Measurements from ENCODE around the gene SAMD4B. TPM values are rescaled to one million over a fixed set of nuclear protein-coding genes. Genes with fewer than 3 reads are reported as not detected.

SAMD4B gene
- total and polyA plus RNA-seq, 2 donors (not counting 1 experiment from before 2014, with no cell fraction given) = 33.0 to 39.1 TPM

GRCh38 chr19:39401070-39401548 lies 58.9 kb downstream of the SAMD4B start:
- peaks cover 37% of the 10 kb centered on the region for H3K4me1 ChIP-seq (ENCODE audit: control insufficient read depth, extremely low read depth, insufficient read depth, low read length)
- no peak overlapping the region for H3K4me3 ChIP-seq (replicated peaks in 1 of 4; ENCODE audit: control extremely low read depth in 1 of 4, insufficient read depth in 1 of 4, low read depth in 3 of 4, low read length in 4 of 4)
- no peaks in the 10 kb centered on the region for H3K27me3 ChIP-seq (ENCODE audit: control insufficient read depth, insufficient read depth, low read length)
- no peak for TF ChIP-seq EZH2 (IDR thresholded peaks at IDR 0.05; ENCODE audit: low read length, missing control alignments)
- TF ChIP-seq, protein P1, sequence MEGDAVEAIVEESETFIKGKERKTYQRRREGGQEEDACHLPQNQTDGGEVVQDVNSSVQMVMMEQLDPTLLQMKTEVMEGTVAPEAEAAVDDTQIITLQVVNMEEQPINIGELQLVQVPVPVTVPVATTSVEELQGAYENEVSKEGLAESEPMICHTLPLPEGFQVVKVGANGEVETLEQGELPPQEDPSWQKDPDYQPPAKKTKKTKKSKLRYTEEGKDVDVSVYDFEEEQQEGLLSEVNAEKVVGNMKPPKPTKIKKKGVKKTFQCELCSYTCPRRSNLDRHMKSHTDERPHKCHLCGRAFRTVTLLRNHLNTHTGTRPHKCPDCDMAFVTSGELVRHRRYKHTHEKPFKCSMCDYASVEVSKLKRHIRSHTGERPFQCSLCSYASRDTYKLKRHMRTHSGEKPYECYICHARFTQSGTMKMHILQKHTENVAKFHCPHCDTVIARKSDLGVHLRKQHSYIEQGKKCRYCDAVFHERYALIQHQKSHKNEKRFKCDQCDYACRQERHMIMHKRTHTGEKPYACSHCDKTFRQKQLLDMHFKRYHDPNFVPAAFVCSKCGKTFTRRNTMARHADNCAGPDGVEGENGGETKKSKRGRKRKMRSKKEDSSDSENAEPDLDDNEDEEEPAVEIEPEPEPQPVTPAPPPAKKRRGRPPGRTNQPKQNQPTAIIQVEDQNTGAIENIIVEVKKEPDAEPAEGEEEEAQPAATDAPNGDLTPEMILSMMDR (conservative IDR thresholded peaks at IDR 0.05 in 1 of 2, IDR thresholded peaks at IDR 0.05 in 1 of 2; ENCODE audit: low read depth in 1 of 2, low read length in 2 of 2) = no peak
- H2AFZ ChIP-seq (ENCODE audit: low read length) = no peak overlapping the region
- H4K20me1 ChIP-seq (ENCODE audit: control insufficient read depth, extremely low read depth, insufficient read depth, low read length) = no peaks in the 10 kb centered on the region
- H3K27ac ChIP-seq (ENCODE audit: insufficient read depth, low read length) = peak overlapping the region; percentile 96
- DNase-seq (ENCODE audit: low read depth in 2 of 2) = no peak
- H3K9me3 ChIP-seq (ENCODE audit: control insufficient read depth, insufficient read depth, low read depth, low read length) = no peaks in the 10 kb centered on the region
- peaks cover 8% of the 10 kb centered on the region for H3K79me2 ChIP-seq (ENCODE audit: control insufficient read depth, insufficient read depth, low read length)
- no peak overlapping the region for H3K4me2 ChIP-seq (ENCODE audit: extremely low read depth, insufficient read depth, low read length)
- H3K36me3 ChIP-seq (ENCODE audit: control insufficient read depth, insufficient read depth, low read length) = peaks cover 3% of the 10 kb centered on the region
- H3K9ac ChIP-seq (ENCODE audit: insufficient read depth, low read length) = peak overlapping the region; percentile 13

DNA sequence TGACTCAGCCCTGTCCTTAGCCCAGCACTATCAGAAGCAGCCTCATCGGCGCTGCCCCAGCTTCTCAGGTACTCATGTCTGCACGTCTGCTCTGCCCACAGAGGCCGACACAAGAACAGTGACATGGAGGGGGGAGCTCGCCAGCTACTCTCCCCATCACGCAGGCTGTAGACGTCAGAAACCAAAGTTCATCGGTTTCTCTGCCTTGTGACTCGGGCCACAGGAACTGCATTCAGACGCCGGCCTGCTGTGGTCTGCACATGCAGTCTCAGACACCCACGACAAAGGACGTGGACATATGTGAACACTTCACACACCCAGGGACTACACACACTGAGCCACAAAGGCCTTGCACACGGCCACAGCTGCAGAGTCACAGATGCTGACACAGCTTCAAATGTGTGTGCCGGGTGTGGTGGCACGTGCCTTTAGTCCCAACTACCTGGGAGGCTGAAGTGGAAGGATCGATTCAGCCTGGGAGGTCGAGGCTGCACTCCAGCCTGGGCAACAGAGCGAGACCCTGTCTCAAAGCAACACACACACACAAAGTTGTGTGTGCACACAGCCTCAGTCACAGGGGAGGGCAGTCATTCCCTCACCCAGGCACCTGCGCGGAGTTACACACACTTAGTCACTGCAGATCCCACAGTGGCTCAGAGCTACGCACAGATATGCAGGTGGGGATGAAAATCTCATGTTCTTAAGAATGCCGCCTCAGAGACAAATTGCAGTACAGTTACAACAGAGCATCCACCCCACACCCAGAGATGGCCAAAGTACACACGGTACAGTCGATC lies 59.5 kb downstream of the SAMD4B start:
- H3K4me2 ChIP-seq (ENCODE audit: extremely low read depth, insufficient read depth, low read length) = peak overlapping the region; percentile 54
- no peaks in the 10 kb centered on the region for H3K27me3 ChIP-seq (ENCODE audit: control insufficient read depth, insufficient read depth, low read length)
- H2AFZ ChIP-seq (ENCODE audit: low read length) = peak overlapping the region; percentile 21
- TF ChIP-seq, protein P1 (conservative IDR thresholded peaks at IDR 0.05 in 1 of 2, IDR thresholded peaks at IDR 0.05 in 1 of 2; ENCODE audit: low read depth in 1 of 2, low read length in 2 of 2) = no peak
- TF ChIP-seq EZH2 (IDR thresholded peaks at IDR 0.05; ENCODE audit: low read length, missing control alignments) = no peak
- DNase-seq (ENCODE audit: low read depth in 2 of 2) = peak; percentile 82 to 85
- H3K9ac ChIP-seq (ENCODE audit: insufficient read depth, low read length) = peak overlapping the region; percentile 86
- no peaks in the 10 kb centered on the region for H4K20me1 ChIP-seq (ENCODE audit: control insufficient read depth, extremely low read depth, insufficient read depth, low read length)
- H3K27ac ChIP-seq (ENCODE audit: insufficient read depth, low read length) = peak overlapping the region; percentile 96
- no peaks in the 10 kb centered on the region for H3K9me3 ChIP-seq (ENCODE audit: control insufficient read depth, insufficient read depth, low read depth, low read length)
- H3K4me3 ChIP-seq (replicated peaks in 1 of 4; ENCODE audit: control extremely low read depth in 1 of 4, insufficient read depth in 1 of 4, low read depth in 3 of 4, low read length in 4 of 4) = no peak overlapping the region
- H3K79me2 ChIP-seq (ENCODE audit: control insufficient read depth, insufficient read depth, low read length) = peaks cover 10% of the 10 kb centered on the region
- peaks cover 38% of the 10 kb centered on the region for H3K4me1 ChIP-seq (ENCODE audit: control insufficient read depth, extremely low read depth, insufficient read depth, low read length)
- H3K36me3 ChIP-seq (ENCODE audit: control insufficient read depth, insufficient read depth, low read length) = peaks cover 3% of the 10 kb centered on the region

GRCh38 chr19:39402346-39403300 lies 60.4 kb downstream of the SAMD4B start:
- H3K9me3 ChIP-seq (ENCODE audit: control insufficient read depth, insufficient read depth, low read depth, low read length) = no peaks in the 10 kb centered on the region
- H3K27ac ChIP-seq (ENCODE audit: insufficient read depth, low read length) = peak overlapping the region; percentile 96
- no peaks in the 10 kb centered on the region for H3K27me3 ChIP-seq (ENCODE audit: control insufficient read depth, insufficient read depth, low read length)
- H3K79me2 ChIP-seq (ENCODE audit: control insufficient read depth, insufficient read depth, low read length) = peaks cover 19% of the 10 kb centered on the region
- peak overlapping the region; percentile 30 to 58 (median 42) for H3K4me3 ChIP-seq (replicated peaks in 1 of 4; ENCODE audit: control extremely low read depth in 1 of 4, insufficient read depth in 1 of 4, low read depth in 3 of 4, low read length in 4 of 4)
- peaks cover 38% of the 10 kb centered on the region for H3K4me1 ChIP-seq (ENCODE audit: control insufficient read depth, extremely low read depth, insufficient read depth, low read length)
- peak overlapping the region; percentile 86 for H3K9ac ChIP-seq (ENCODE audit: insufficient read depth, low read length)
- no peaks in the 10 kb centered on the region for H4K20me1 ChIP-seq (ENCODE audit: control insufficient read depth, extremely low read depth, insufficient read depth, low read length)
- DNase-seq (ENCODE audit: low read depth in 2 of 2) = peak; percentile 79 to 94
- TF ChIP-seq, protein P1 (conservative IDR thresholded peaks at IDR 0.05 in 1 of 2, IDR thresholded peaks at IDR 0.05 in 1 of 2; ENCODE audit: low read depth in 1 of 2, low read length in 2 of 2) = no peak
- TF ChIP-seq EZH2 (IDR thresholded peaks at IDR 0.05; ENCODE audit: low read length, missing control alignments) = no peak
- H3K4me2 ChIP-seq (ENCODE audit: extremely low read depth, insufficient read depth, low read length) = peak overlapping the region; percentile 79
- peaks cover 2% of the 10 kb centered on the region for H3K36me3 ChIP-seq (ENCODE audit: control insufficient read depth, insufficient read depth, low read length)
- H2AFZ ChIP-seq (ENCODE audit: low read length) = peak overlapping the region; percentile 21

Data from fibroblast of lung (primary cell).